ENCODE measurements around the gene MLLT3. TPM values are rescaled to one million over a fixed set of nuclear protein-coding genes. Genes with fewer than 3 reads are reported as not detected.

Gene MLLT3
- total and polyA plus RNA-seq, 2 of the 13 experiments (the other 11 are each of a cell fraction or from before 2014, with no cell fraction given), result 12.3 to 12.6 TPM

DNA sequence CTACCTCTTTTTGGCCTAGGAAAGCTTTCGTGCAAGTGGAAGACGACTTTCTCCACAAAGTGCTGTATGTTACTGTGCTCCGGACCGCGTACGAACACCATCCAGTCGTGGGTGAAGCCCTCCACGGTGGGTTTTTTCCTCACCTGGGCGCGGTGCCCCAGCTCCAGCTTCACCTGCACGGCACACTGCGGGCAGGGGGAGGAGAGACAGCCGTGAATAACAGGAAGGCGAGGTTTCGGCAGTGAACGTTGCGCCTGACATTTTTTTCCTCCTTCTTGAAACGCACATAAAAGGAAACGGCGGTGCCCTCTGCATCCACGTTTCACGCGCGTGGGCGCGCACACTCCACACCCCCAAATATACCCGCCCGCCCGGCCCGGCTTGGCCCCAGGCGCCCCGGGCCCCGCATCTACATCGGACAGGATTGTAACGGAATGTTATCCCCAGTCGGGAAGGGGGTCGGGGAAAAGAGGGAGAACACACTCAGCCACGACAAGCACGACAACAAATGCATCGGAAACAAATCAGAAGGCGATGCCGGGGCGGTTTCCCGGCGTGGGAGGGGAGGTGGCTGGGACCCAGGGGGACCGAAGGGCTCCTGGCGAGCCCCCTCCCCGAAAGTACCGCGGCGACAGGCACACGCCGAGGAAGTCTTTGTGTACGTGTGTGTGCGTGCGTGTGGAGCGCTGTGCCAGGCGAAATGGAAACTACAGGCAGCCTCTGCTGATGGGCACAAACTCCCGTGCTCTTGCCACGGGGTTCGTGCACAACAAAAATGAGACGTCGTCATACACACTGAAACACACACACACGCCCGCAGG lies 1.4 kb downstream of the MLLT3 start (continued):
- TF ChIP-seq SMAD9 (CRISPR knock-in tag; IDR thresholded peaks at IDR 0.05), result no peak
- TF ChIP-seq SP5 (CRISPR knock-in tag; IDR thresholded peaks at IDR 0.05; ENCODE audit: borderline replicate concordance, low read depth), result no peak
- TF ChIP-seq, protein P1, sequence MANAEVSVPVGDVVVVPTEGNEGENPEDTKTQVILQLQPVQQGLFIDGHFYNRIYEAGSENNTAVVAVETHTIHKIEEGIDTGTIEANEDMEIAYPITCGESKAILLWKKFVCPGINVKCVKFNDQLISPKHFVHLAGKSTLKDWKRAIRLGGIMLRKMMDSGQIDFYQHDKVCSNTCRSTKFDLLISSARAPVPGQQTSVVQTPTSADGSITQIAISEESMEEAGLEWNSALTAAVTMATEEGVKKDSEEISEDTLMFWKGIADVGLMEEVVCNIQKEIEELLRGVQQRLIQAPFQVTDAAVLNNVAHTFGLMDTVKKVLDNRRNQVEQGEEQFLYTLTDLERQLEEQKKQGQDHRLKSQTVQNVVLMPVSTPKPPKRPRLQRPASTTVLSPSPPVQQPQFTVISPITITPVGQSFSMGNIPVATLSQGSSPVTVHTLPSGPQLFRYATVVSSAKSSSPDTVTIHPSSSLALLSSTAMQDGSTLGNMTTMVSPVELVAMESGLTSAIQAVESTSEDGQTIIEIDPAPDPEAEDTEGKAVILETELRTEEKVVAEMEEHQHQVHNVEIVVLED (CRISPR knock-in tag; IDR thresholded peaks at IDR 0.05; ENCODE audit: borderline replicate concordance), result no peak
- TF ChIP-seq, protein P2, sequence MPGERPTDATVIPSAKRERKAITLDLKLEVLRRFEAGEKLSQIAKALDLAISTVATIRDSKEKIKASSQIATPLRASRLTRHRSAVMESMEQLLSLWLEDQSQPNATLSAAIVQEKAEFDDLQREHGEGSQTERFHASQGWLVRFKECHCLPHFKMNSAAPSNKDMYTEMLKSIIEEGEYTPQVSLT (CRISPR knock-in tag; IDR thresholded peaks at IDR 0.05; ENCODE audit: borderline replicate concordance, low read depth), result no peak
- TF ChIP-seq, protein P3, sequence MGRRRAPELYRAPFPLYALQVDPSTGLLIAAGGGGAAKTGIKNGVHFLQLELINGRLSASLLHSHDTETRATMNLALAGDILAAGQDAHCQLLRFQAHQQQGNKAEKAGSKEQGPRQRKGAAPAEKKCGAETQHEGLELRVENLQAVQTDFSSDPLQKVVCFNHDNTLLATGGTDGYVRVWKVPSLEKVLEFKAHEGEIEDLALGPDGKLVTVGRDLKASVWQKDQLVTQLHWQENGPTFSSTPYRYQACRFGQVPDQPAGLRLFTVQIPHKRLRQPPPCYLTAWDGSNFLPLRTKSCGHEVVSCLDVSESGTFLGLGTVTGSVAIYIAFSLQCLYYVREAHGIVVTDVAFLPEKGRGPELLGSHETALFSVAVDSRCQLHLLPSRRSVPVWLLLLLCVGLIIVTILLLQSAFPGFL (CRISPR knock-in tag; IDR thresholded peaks at IDR 0.05), result no peak
- no peak for TF ChIP-seq ZSCAN9 (CRISPR knock-in tag; IDR thresholded peaks at IDR 0.05; ENCODE audit: borderline replicate concordance)
- TF ChIP-seq KDM6A (CRISPR knock-in tag; IDR thresholded peaks at IDR 0.05; ENCODE audit: low read depth), result no peak
- TF ChIP-seq MED13 (CRISPR knock-in tag; IDR thresholded peaks at IDR 0.05), result no peak
- TF ChIP-seq, protein P4, sequence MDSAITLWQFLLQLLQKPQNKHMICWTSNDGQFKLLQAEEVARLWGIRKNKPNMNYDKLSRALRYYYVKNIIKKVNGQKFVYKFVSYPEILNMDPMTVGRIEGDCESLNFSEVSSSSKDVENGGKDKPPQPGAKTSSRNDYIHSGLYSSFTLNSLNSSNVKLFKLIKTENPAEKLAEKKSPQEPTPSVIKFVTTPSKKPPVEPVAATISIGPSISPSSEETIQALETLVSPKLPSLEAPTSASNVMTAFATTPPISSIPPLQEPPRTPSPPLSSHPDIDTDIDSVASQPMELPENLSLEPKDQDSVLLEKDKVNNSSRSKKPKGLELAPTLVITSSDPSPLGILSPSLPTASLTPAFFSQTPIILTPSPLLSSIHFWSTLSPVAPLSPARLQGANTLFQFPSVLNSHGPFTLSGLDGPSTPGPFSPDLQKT (CRISPR knock-in tag; IDR thresholded peaks at IDR 0.05; ENCODE audit: borderline replicate concordance), result no peak
- TF ChIP-seq ZNF264 (CRISPR knock-in tag; IDR thresholded peaks at IDR 0.05), result no peak
- TF ChIP-seq ZNF350 (CRISPR knock-in tag; IDR thresholded peaks at IDR 0.05; ENCODE audit: borderline replicate concordance, low read depth), result peak; percentile 41; the same call in 1 of the 2 replicates
- no peak; the same call in 1 of the 2 replicates for TF ChIP-seq ZNF292 (CRISPR knock-in tag; IDR thresholded peaks at IDR 0.05; ENCODE audit: borderline replicate concordance, low read depth)
- TF ChIP-seq ZNF430 (CRISPR knock-in tag; IDR thresholded peaks at IDR 0.05), result no peak
- TF ChIP-seq, protein P5, sequence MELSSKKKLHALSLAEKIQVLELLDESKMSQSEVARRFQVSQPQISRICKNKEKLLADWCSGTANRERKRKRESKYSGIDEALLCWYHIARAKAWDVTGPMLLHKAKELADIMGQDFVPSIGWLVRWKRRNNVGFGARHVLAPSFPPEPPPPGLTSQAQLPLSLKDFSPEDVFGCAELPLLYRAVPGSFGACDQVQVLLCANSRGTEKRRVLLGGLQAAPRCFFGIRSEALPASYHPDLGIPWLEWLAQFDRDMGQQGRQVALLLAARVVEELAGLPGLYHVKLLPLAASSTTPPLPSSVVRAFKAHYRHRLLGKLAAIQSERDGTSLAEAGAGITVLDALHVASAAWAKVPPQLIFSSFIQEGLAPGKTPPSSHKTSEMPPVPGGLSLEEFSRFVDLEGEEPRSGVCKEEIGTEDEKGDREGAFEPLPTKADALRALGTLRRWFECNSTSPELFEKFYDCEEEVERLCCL (CRISPR knock-in tag; IDR thresholded peaks at IDR 0.05; ENCODE audit: borderline replicate concordance), result no peak
- no peak for TF ChIP-seq MTA1 (CRISPR knock-in tag; IDR thresholded peaks at IDR 0.05; ENCODE audit: borderline replicate concordance)
- no peak for TF ChIP-seq ZNF749 (CRISPR knock-in tag; IDR thresholded peaks at IDR 0.05; ENCODE audit: borderline replicate concordance)
- no peak for TF ChIP-seq LCORL (IDR thresholded peaks at IDR 0.05)
- no peak for TF ChIP-seq LCORL (CRISPR knock-in tag; IDR thresholded peaks at IDR 0.05)
- TF ChIP-seq, protein P6, sequence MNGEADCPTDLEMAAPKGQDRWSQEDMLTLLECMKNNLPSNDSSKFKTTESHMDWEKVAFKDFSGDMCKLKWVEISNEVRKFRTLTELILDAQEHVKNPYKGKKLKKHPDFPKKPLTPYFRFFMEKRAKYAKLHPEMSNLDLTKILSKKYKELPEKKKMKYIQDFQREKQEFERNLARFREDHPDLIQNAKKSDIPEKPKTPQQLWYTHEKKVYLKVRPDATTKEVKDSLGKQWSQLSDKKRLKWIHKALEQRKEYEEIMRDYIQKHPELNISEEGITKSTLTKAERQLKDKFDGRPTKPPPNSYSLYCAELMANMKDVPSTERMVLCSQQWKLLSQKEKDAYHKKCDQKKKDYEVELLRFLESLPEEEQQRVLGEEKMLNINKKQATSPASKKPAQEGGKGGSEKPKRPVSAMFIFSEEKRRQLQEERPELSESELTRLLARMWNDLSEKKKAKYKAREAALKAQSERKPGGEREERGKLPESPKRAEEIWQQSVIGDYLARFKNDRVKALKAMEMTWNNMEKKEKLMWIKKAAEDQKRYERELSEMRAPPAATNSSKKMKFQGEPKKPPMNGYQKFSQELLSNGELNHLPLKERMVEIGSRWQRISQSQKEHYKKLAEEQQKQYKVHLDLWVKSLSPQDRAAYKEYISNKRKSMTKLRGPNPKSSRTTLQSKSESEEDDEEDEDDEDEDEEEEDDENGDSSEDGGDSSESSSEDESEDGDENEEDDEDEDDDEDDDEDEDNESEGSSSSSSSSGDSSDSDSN (CRISPR knock-in tag; IDR thresholded peaks at IDR 0.05), result 0 out of 2 replicates have a peak, but pooled peaks have one; percentile 16

Measured in HepG2 (cell line).